GM19467 (cell line): ENCODE measurements around the gene TP53.

ENCODE experiments used
- ATAC-seq: cut with Tn5 transposase; IDR thresholded peaks from one replicate; pipeline ENCODE4 v1.9.1; 2021; ENCODE audit warnings: mild to moderate bottlenecking, moderate library complexity; ENCODE audit not compliant: unreplicated experiment

TP53 gene

GRCh38 chr17:7707446-7707845 is 20.2 kb upstream of the TP53 start:
- no peak for ATAC-seq

GRCh38 chr17:7706631-7707354 is 19.5 kb upstream of the TP53 start:
- no peak for ATAC-seq

- no peak for ATAC-seq
Measured at GRCh38 chr17:7705269-7706255, 18.3 kb upstream of the TP53 start.

GRCh38 chr17:7704601-7705268 is 17.4 kb upstream of the TP53 start, which contains the start of gene EFNB3:
Gene EFNB3, plus strand, starts transcription at chr17:7705202. Its CDS starts 397 bp downstream, at chr17:7705599.
- no peak for ATAC-seq

GRCh38 chr17:7703584-7704479 is 16.5 kb upstream of the TP53 start:
- ATAC-seq, result no peak

- no peak for ATAC-seq
Measured at GRCh38 chr17:7702776-7703175, 15.5 kb upstream of the TP53 start.

GRCh38 chr17:7701681-7702080 is 14.4 kb upstream of the TP53 start:
- ATAC-seq, result no peak

GRCh38 chr17:7700510-7700909 is 13.2 kb upstream of the TP53 start:
- ATAC-seq, result no peak

GRCh38 chr17:7697828-7698588 is 10.7 kb upstream of the TP53 start:
- ATAC-seq, result no peak

GRCh38 chr17:7695586-7695985 is 8.3 kb upstream of the TP53 start:
- ATAC-seq, result no peak

- no peak for ATAC-seq
Measured at GRCh38 chr17:7688808-7689316, 1.6 kb upstream of the TP53 start.

GRCh38 chr17:7687908-7688807 is 868 bp upstream of the TP53 start, which contains the start of gene WRAP53:
Gene WRAP53, plus strand, starts transcription at chr17:7688477. Its CDS starts 172 bp downstream, at chr17:7688649.
- ATAC-seq, result peak; percentile 69

GRCh38 chr17:7686222-7687071 is 843 bp downstream of the TP53 start:
- ATAC-seq, result peak; percentile 36

- ATAC-seq, result peak; percentile 41
Measured at GRCh38 chr17:7685533-7686221, 1.6 kb downstream of the TP53 start.

- no peak for ATAC-seq
Measured at GRCh38 chr17:7684851-7685532, 2.3 kb downstream of the TP53 start.
